Neuronal stem cell (in vitro differentiated cells): ENCODE data around the gene PIAS3.
A peak's percentile ranks its signal among the peaks of the same experiment; 100 is the strongest.

ENCODE experiments used
- DNase-seq: peaks from one replicate; pipeline ENCODE4 v3.0.0-alpha.2; 2013; ENCODE audit warnings: low spot score
- H2AFZ ChIP-seq: one replicate; pipeline ENCODE4 v1.6.1; 2013; ENCODE audit warnings: mild to moderate bottlenecking, low read length, inconsistent platforms
- H2AK5ac ChIP-seq: 2 replicates; pipeline ENCODE4 v1.6.1; 2013; ENCODE audit warnings: low read depth, mild to moderate bottlenecking, inconsistent platforms, low read length, moderate library complexity, mixed read lengths
- H2BK120ac ChIP-seq: 2 replicates; pipeline ENCODE4 v1.6.1; 2013; ENCODE audit warnings: low read depth, mild to moderate bottlenecking, inconsistent platforms, low read length, moderate library complexity, mixed read lengths
- H2BK12ac ChIP-seq: one replicate; pipeline ENCODE4 v1.6.1; 2013; ENCODE audit warnings: low read length, inconsistent platforms
- H2BK15ac ChIP-seq: 2 replicates; pipeline ENCODE4 v1.6.1; 2013; ENCODE audit warnings: mild to moderate bottlenecking, low read length, inconsistent platforms, mixed read lengths
- H2BK5ac ChIP-seq: one replicate; pipeline ENCODE4 v1.6.1; 2013; ENCODE audit warnings: inconsistent platforms, mild to moderate bottlenecking, low read length, moderate library complexity
- H3K14ac ChIP-seq: one replicate; pipeline ENCODE4 v1.6.1; 2013; ENCODE audit warnings: low read length, inconsistent platforms
- H3K18ac ChIP-seq: 2 replicates; pipeline ENCODE4 v1.6.1; 2013; ENCODE audit warnings: low read length, inconsistent platforms
- H3K23ac ChIP-seq: 2 replicates; pipeline ENCODE4 v1.6.1; 2013; ENCODE audit warnings: low read depth, mild to moderate bottlenecking, mixed read lengths, low read length, inconsistent platforms; ENCODE audit not compliant: poor library complexity
- H3K27ac ChIP-seq: replicated peaks from 3 replicates; pipeline ENCODE4 v1.5.1; 2013; ENCODE audit warnings: low read length, inconsistent platforms
- H3K27me3 ChIP-seq, 3 experiments: 2 replicates each; pipeline ENCODE4 v1.6.1; 2013; ENCODE audit warnings: low read length in 3 of 3, mild to moderate bottlenecking in 2 of 3, inconsistent platforms in 1 of 3, low read depth in 1 of 3, mixed read lengths in 1 of 3, moderate library complexity in 1 of 3; ENCODE audit not compliant: control insufficient read depth in 3 of 3, insufficient read depth in 3 of 3
- H3K36me3 ChIP-seq, 2 donors: replicated peaks in 1 of 2; 2 replicates each; pipeline ENCODE4 v1.6.1; 2013; ENCODE audit warnings: low read length in 2 of 2; ENCODE audit not compliant: control insufficient read depth in 2 of 2, insufficient read depth in 2 of 2
- H3K4ac ChIP-seq: 2 replicates; pipeline ENCODE4 v1.6.1; 2013; ENCODE audit warnings: inconsistent platforms, mild to moderate bottlenecking, low read length, moderate library complexity
- H3K4me1 ChIP-seq, 2 donors: 1 replicate in 1 of 2; 2 replicates in 1 of 2; pipeline ENCODE4 v1.6.1; 2013; ENCODE audit warnings: low read length in 2 of 2, low read depth in 1 of 2; ENCODE audit not compliant: control insufficient read depth in 2 of 2, insufficient read depth in 1 of 2
- H3K4me2 ChIP-seq: one replicate; pipeline ENCODE4 v1.6.1; 2013; ENCODE audit warnings: mild to moderate bottlenecking, low read length, inconsistent platforms; ENCODE audit not compliant: insufficient read depth, poor library complexity, severe bottlenecking
- H3K4me3 ChIP-seq, 2 donors: 2 replicates each; pipeline ENCODE4 v1.5.1; 2013; ENCODE audit warnings: low read length in 2 of 2, mild to moderate bottlenecking in 2 of 2, inconsistent platforms in 1 of 2, moderate library complexity in 1 of 2
- H3K79me1 ChIP-seq: one replicate; pipeline ENCODE4 v1.6.1; 2013; ENCODE audit warnings: low read depth, mild to moderate bottlenecking, inconsistent platforms, low read length, moderate library complexity
- H3K9ac ChIP-seq: one replicate; pipeline ENCODE4 v1.6.1; 2013; ENCODE audit warnings: mild to moderate bottlenecking, low read depth, low read length, inconsistent platforms; ENCODE audit not compliant: poor library complexity
- H3K9me3 ChIP-seq, 2 donors: replicated peaks in 1 of 2; 2 replicates each; pipeline versions ENCODE3 to v1.6.1; 2013; ENCODE audit warnings: low read length in 2 of 2, mild to moderate bottlenecking in 2 of 2, inconsistent platforms in 1 of 2, low read depth in 1 of 2, mixed read lengths in 1 of 2, moderate library complexity in 1 of 2; ENCODE audit not compliant: control insufficient read depth in 2 of 2, insufficient read depth in 1 of 2
- H4K8ac ChIP-seq: one replicate; pipeline ENCODE4 v1.6.1; 2013; ENCODE audit warnings: low read depth, mild to moderate bottlenecking, inconsistent platforms, low read length, moderate library complexity
- H4K91ac ChIP-seq: one replicate; pipeline ENCODE4 v1.6.1; 2013; ENCODE audit warnings: low read length, low read depth, mild to moderate bottlenecking, inconsistent platforms; ENCODE audit not compliant: poor library complexity
- WGBS, 2 donors: extraction: QIAGEN DNeasy Blood & Tissue Kit; methylation state at CpG; one replicate each; pipeline ENCODE4 v1.1.7; 2013; ENCODE audit warnings: missing lambda C conversion rate in 2 of 2, mixed read lengths in 1 of 2; ENCODE audit not compliant: insufficient read length in 2 of 2, insufficient replicate concordance in 1 of 2; ENCODE audit errors: extremely low coverage in 2 of 2; 5-methylcytosine and 5-hydroxymethylcytosine counted together

Gene PIAS3

GRCh38 chr1:145886390-145886789 is 27.5 kb upstream of the PIAS3 start:
- no peak overlapping the region for H2AK5ac ChIP-seq
- peak overlapping the region in 1 of 2 donors; percentile 57 for H3K4me3 ChIP-seq
- peaks cover 0 to 41% (median 19%) of the 10 kb centered on the region in 3 experiments for H3K27me3 ChIP-seq
- DNase-seq: no peak
- no peak overlapping the region for H2BK12ac ChIP-seq
- H3K36me3 ChIP-seq: no peaks in the 10 kb centered on the region
- no peak overlapping the region for H2BK5ac ChIP-seq
- no peak overlapping the region for H3K14ac ChIP-seq
- H3K4me2 ChIP-seq: peak overlapping the region; percentile 46
- no peaks in the 10 kb centered on the region for H3K79me1 ChIP-seq
- H2BK15ac ChIP-seq: no peak overlapping the region
- H3K9ac ChIP-seq: no peak overlapping the region
- no peaks in the 10 kb centered on the region for H3K9me3 ChIP-seq
- H3K27ac ChIP-seq: no peak overlapping the region
- H3K4me1 ChIP-seq: peaks cover 0 to 4% of the 10 kb centered on the region in 2 donors
- no peak overlapping the region for H2BK120ac ChIP-seq
- H4K91ac ChIP-seq: no peak overlapping the region
- H4K8ac ChIP-seq: no peak overlapping the region
- H3K23ac ChIP-seq: no peak overlapping the region
- no peak overlapping the region for H3K4ac ChIP-seq
- no peak overlapping the region for H3K18ac ChIP-seq
- no CpG with 5 or more reads among the region's 11 CpGs for WGBS, 2 donors
- H2AFZ ChIP-seq: peak overlapping the region; percentile 99

- peak within 1 kb of the TSS; percentile 57 to 83 for H3K4me3 ChIP-seq
- no peaks in the 10 kb centered on the region for H3K79me1 ChIP-seq
- no peak within 1 kb of the TSS for H3K9ac ChIP-seq
- WGBS, 2 donors: no CpG with 5 or more reads among the region's 36 CpGs
- H3K4me1 ChIP-seq: peaks cover 0 to 2% of the 10 kb centered on the region in 2 donors
- no peak within 1 kb of the TSS for H2BK5ac ChIP-seq
- no peak within 1 kb of the TSS for H3K27ac ChIP-seq
- no peak within 1 kb of the TSS for H2BK120ac ChIP-seq
- no peaks in the 10 kb centered on the region for H3K9me3 ChIP-seq
- H3K36me3 ChIP-seq: no peaks in the 10 kb centered on the region
- peak; percentile 75 for DNase-seq
- no peak within 1 kb of the TSS for H3K23ac ChIP-seq
- no peak within 1 kb of the TSS for H3K14ac ChIP-seq
- H4K8ac ChIP-seq: no peak within 1 kb of the TSS
- H2AK5ac ChIP-seq: no peak within 1 kb of the TSS
- H3K4me2 ChIP-seq: peak within 1 kb of the TSS; percentile 46
- H3K27me3 ChIP-seq: peaks cover 0 to 44% (median 19%) of the 10 kb centered on the region in 3 experiments
- H2BK15ac ChIP-seq: no peak within 1 kb of the TSS
- no peak within 1 kb of the TSS for H3K4ac ChIP-seq
- no peak within 1 kb of the TSS for H4K91ac ChIP-seq
- peak within 1 kb of the TSS; percentile 99 for H2AFZ ChIP-seq
- H2BK12ac ChIP-seq: no peak within 1 kb of the TSS
- peak within 1 kb of the TSS; percentile 20 for H3K18ac ChIP-seq
Measured at GRCh38 chr1:145885738-145886287, 26.9 kb upstream of the PIAS3 start, which contains the start of gene ANKRD35. Gene ANKRD35, minus strand, starts transcription at chr1:145885866. Its CDS starts 108 bp downstream, at chr1:145885758.

- WGBS, 2 donors: no CpG with 5 or more reads among the region's 1 CpG
Measured at GRCh38 chr1:145884675-145885074, 25.8 kb upstream of the PIAS3 start.

GRCh38 chr1:145879775-145880174 is 20.9 kb upstream of the PIAS3 start:
- DNase-seq: no peak

More at GRCh38 chr1:145884675-145885074, 25.8 kb upstream of the PIAS3 start:
- Histone ChIP-seq H4K8ac (no peak overlapping the region), H2AK5ac (no peak overlapping the region), H4K91ac (no peak overlapping the region), H3K18ac (no peak overlapping the region), H2AFZ (no peak overlapping the region), H3K4ac (no peak overlapping the region), H3K27ac (no peak overlapping the region), H2BK5ac (no peak overlapping the region), H2BK120ac (no peak overlapping the region), H2BK12ac (no peak overlapping the region), H3K23ac (no peak overlapping the region), H3K4me2 (no peak overlapping the region), H2BK15ac (no peak overlapping the region), H3K9ac (no peak overlapping the region), H3K14ac (no peak overlapping the region), H3K36me3 (no peaks in the 10 kb centered on the region), H3K27me3 (peaks cover 0 to 44% (median 19%) of the 10 kb centered on the region in 3 experiments), H3K9me3 (no peaks in the 10 kb centered on the region), H3K79me1 (no peaks in the 10 kb centered on the region), H3K4me3 (no peak overlapping the region), H3K4me1 (peaks cover 3 to 4% of the 10 kb centered on the region in 2 donors)
- DNase-seq: no peak

More at GRCh38 chr1:145879775-145880174, 20.9 kb upstream of the PIAS3 start:
- peaks cover 5 to 6% of the 10 kb centered on the region in 2 donors for H3K4me1 ChIP-seq
- H4K8ac ChIP-seq: no peak overlapping the region
- H3K18ac ChIP-seq: no peak overlapping the region
- no peak overlapping the region for H2BK12ac ChIP-seq
- H3K9ac ChIP-seq: no peak overlapping the region
- no peak overlapping the region for H2AK5ac ChIP-seq
- no peak overlapping the region for H3K14ac ChIP-seq
- no CpG with 5 or more reads among the region's 5 CpGs for WGBS, 2 donors
- no peak overlapping the region for H2BK120ac ChIP-seq
- H2AFZ ChIP-seq: no peak overlapping the region
- no peak overlapping the region for H4K91ac ChIP-seq
- H2BK15ac ChIP-seq: no peak overlapping the region
- H3K9me3 ChIP-seq: no peaks in the 10 kb centered on the region
- no peak overlapping the region for H3K4me2 ChIP-seq
- no peak overlapping the region for H3K4me3 ChIP-seq
- no peak overlapping the region for H3K27ac ChIP-seq
- no peak overlapping the region for H3K4ac ChIP-seq
- H3K27me3 ChIP-seq: peaks cover 0 to 66% (median 8%) of the 10 kb centered on the region in 3 experiments
- H3K36me3 ChIP-seq: no peaks in the 10 kb centered on the region
- H3K79me1 ChIP-seq: no peaks in the 10 kb centered on the region
- no peak overlapping the region for H2BK5ac ChIP-seq
- no peak overlapping the region for H3K23ac ChIP-seq
